HG02852 (cell line): Measurements from ENCODE around the gene TMEM225B.
"Not testable (repeated sequence)": the region's sequence is repeated elsewhere in the genome, so short reads cannot be mapped to it uniquely, and the experiment has no call there.

Experiments used
- ATAC-seq: cut with Tn5 transposase; IDR thresholded peaks from one replicate; pipeline ENCODE4 v1.9.1; 2021; ENCODE audit warnings: mild to moderate bottlenecking, moderate library complexity; ENCODE audit not compliant: unreplicated experiment

TMEM225B gene

GRCh38 chr7:99579281-99579955 lies 18.6 kb upstream of the TMEM225B start:
- ATAC-seq, result no peak

GRCh38 chr7:99579956-99580777 lies 17.9 kb upstream of the TMEM225B start:
- no peak for ATAC-seq

DNA sequence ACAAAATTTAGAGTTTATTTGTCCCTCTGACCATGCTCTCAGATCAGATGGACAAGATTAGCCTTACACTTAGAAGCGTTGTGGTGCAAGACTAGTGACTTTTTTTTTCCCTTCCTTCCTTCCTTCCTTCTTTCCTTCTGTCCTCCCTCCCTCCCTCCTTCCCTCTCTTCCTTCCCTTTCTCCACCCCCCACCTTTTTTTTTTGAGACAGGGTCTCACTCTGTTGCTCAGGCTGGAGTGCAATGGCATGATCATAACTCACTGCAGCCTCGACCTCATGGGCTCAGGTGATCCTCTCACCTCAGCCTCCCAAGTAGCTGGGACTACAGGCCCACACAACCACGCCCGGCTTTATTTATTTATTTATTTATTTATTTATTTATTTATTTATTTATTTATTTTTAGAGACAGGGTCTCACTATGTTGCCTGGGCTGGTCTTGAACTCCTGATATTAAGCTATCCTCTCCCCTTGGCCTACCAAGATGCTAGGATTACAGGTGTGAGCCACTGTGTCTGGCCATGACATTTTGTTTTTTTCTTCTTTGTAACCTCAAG lies 17.2 kb upstream of the TMEM225B start:
- not testable (repeated sequence) for ATAC-seq

- ATAC-seq, result no peak
Observed at GRCh38 chr7:99588868-99589267, 9.2 kb upstream of the TMEM225B start.

GRCh38 chr7:99594948-99595745 lies 2.9 kb upstream of the TMEM225B start:
- no peak for ATAC-seq

DNA sequence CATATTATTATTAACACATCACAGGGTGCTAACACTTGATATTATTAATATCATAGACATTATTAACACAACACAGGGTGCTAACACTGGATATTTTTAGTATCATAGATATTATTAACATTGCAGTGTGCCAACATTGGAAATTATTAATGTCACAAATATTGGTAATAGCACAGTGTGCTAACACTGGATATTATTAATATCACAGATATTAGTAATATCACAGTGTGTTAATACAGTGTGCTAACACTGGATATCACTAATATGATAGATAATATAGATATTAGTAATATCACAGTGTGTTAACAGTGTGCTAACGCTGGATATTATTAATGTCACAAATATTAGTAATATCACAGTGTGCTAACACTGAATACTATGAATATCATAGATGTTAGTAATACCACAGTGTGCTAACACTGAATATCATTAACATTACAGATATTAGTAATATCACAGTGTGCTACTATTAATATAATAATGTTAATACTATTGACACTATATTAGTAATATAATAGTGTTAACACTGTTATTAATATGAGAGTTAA lies 1.6 kb upstream of the TMEM225B start:
- no peak for ATAC-seq

DNA sequence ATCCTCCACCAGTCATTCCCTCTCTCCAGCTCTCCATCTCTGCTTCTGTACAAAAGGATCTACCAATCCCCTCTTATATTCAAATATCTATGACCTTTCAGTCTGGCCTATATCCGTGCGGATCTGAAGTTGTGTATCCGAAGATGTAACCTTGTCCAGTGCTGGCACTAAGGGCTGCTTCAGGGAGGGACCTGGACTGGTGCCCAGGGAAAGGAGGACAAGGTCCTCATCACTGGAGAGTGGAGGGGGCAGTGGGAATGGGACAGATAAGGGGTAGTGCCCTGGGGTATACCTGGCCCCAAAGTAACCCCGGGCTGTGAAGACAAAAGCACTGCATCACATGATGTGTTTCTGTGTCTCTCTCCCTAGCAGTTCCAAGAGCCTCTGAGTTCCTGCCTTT lies 1.8 kb downstream of the TMEM225B start:
- ATAC-seq, result no peak

DNA sequence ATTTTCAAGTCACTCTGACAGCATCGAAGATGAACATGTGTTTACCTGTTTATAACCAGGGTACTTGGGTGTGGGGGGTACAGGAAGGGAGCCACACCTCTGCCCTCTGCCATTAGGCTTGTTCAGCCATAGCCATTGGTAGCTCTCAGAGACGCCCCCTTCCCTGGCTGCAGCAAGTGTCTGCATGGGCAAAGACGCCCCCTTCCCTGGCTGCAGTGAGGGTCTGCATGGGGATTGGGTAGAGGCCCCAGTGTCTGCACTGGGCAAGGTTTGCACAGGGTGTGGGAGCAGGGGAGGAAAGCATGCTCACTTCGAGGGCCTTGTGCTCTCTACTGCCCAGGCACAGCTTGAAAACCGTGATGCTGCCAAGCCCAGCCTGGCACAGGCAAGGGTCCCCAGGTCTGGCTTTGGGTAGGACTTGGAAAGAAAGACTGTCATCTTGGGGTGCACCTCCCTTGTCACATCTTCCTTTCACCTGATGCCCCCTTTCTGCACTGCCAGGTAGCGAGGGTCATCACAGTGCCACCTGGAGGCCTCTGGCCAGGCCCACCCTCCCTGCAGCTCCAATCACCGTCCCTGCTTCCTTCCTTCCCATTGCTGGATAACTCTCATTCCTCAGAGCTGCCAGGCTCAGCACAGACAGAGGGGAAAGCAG lies 3.7 kb downstream of the TMEM225B start:
- no peak for ATAC-seq

DNA sequence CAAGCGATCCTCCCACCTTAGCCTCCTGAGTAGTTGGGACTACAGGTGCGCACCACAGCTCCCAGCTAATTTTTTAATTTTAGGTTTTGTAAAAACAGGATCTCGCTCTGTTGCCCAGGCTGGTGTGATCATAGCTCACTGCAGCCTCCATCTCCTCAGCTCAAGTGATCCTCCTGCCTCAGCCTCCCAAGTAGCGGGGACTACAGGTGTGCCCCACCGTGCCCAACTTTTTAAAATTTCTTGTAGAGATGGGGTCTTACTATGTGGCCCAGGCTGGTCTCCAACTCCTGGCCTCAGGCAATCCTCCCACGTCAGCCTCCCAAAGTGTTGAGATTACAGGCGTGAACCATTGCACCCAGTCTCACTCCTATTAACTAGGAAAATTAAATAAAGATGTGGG lies 7.5 kb downstream of the TMEM225B start:
- ATAC-seq, result no peak

DNA sequence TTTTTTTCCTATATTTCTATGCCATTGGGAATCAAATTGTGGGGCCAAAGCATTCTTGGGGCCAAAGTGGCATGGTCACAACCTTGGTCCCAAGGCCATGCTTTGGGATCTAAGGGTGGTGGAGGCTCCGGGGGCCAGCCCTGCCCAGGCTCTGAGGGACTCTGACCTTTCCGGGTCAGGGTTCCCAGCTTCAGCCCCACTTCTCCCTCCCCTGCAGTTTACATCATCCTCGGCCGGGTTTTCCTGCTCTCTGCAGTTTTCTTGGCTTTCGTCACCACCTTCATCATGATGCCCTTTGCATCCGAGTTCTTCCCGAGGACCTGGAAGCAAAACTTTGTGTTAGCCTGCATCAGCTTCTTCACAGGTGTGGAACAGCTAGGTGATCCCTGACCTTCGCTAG lies 8.5 kb downstream of the TMEM225B start:
- ATAC-seq, result no peak

GRCh38 chr7:99607548-99607947 lies 9.5 kb downstream of the TMEM225B start:
- ATAC-seq, result no peak

GRCh38 chr7:99614495-99614894 lies 16.4 kb downstream of the TMEM225B start:
- ATAC-seq, result no peak

DNA sequence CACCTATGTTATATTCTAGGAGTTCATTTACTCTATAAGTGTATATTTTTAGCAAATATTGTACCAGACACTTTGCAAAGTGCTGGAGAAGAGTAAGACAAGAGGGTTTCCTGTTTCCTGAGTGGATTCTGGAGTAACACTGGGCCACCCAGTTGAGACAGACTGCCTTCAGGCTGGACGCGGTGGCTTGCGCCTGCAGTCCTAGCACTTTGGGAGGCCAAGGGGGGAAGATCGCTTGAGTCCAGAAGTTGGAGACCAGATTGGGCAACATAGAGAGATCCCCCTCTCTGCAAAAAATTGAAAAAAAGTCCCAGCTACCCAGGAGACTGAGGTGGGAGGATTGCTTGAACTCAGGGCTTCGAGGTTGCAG lies 17.9 kb downstream of the TMEM225B start:
- no peak for ATAC-seq

- ATAC-seq, result peak; percentile 98
Observed at GRCh38 chr7:99616359-99617191, 18.5 kb downstream of the TMEM225B start, which contains the start of gene ZSCAN25. TSS of gene ZSCAN25 (plus strand) at chr7:99616946. CDS start at chr7:99619607, 2,661 bp downstream.

DNA sequence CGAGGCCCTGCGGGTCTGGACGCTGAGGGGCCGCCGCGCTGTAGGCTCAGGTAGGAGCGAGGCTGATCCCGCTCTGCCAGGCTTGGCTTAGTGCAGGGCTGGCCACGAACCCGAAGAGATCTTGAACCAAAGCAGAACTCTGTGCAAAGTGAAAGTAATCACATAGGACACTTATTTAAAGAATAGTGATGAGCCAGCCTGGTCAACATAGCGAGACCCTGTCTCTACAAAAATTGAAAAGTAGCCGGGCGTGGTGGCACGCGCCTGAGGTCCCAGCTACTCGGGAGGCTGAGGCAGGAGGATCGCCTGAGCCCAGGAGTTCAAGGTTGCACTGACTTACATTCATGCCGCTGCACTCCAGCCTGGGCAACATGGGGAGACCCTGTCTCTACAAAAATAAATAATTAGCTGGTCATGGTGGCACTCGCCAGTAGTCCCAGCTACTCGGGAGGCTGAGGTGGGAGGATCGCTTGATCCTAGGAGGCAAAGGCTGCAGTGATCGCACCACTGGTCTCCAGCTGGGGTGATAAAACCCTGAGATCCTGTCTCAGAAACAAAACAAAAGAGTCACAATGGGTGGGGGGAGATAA lies 19.2 kb downstream of the TMEM225B start:
- ATAC-seq, result no peak

- ATAC-seq, result no peak
Observed at GRCh38 chr7:99618726-99619125, 20.7 kb downstream of the TMEM225B start.

- no peak for ATAC-seq
Observed at GRCh38 chr7:99619571-99620130, 21.6 kb downstream of the TMEM225B start.

DNA sequence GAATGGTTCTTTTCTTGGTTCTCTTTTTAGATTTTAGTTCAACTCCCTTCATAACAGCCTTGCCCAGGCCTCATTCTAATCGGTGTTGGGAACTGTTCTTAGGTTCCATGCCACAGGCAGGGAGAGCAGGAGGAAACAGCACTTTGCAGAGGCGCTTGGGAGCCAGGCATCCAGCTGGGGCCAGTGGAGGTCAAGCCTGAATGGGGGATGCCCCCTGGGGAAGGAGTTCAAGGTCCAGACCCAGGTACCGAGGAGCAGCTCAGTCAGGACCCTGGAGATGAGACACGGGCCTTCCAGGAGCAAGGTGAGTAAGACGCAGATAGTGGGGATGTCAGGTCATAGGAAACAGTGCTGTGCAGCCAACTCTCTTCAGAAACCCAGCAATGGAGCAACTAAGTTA lies 23.2 kb downstream of the TMEM225B start:
- no peak for ATAC-seq

DNA sequence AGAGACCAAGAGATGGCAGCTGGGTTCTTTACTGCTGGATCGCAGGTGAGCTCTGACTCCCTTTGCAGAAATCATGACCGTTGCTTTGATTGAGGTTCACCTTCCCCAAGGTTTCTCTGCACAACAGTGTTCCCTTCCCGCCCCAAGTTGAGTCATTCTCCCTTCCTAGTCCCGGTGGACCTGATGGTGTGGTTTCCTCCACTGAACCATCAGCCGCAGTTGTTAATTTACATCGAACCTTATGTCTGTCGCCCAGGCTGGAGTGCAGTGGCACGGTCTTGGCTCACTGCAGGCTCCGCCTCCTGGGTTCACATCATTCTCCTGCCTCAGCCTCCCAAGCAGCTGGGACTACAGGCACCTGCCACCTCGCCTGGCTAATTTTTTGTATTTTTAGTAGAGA lies 24.5 kb downstream of the TMEM225B start:
- ATAC-seq, result no peak
